ENCODE measurements around the gene PRIM2.
"Not testable (repeated sequence)": the region's sequence is repeated elsewhere in the genome, so short reads cannot be mapped to it uniquely, and the experiment has no call there.

Gene PRIM2

DNA sequence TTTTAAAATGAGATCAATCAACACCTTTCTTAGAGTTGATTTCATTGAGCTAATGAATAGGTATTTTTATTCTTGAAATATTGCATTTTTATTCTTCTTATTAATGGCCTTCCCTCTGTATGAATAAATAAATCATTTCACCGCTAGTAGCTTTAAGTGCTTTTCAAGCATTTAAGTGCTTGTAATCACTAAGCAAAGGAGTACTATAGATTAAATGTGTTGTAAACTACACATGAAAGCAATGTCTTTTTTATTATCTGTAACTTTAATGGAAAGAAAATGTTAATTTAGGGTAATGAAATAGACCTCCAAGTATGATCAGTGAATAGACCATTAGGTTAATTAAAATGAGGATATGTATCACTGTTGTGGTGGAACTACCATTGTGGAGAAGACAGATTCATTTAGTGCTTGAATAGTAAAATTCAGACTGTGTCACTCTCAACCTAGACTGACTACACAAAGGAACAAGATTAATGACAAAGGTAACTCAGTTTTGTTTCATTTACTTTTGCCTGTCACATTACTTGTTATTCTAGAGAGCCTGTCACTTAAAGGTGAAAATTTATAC, 132.2 kb downstream of the PRIM2 start:
- DNase-seq = not testable (repeated sequence)

DNA sequence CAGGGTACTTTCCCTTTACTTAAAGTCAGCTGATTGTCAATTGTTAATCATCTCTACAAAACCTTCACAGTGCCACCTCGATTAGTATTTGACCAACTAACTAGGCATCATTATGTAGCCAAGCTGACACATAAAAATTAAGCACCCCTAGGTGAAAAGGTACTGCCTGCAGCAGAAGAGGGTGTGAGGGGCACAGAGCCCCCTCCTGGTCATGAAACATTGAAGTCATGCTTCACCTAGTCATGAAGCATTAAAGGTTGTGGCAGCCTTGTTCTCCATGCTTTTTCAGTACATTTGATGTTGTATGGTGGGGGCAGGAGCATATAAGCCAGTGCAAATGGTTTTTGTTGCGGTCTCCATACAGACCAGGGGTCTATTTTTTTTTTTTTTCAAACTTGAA, 142.4 kb downstream of the PRIM2 start:
- DNase-seq = not testable (repeated sequence)

DNA sequence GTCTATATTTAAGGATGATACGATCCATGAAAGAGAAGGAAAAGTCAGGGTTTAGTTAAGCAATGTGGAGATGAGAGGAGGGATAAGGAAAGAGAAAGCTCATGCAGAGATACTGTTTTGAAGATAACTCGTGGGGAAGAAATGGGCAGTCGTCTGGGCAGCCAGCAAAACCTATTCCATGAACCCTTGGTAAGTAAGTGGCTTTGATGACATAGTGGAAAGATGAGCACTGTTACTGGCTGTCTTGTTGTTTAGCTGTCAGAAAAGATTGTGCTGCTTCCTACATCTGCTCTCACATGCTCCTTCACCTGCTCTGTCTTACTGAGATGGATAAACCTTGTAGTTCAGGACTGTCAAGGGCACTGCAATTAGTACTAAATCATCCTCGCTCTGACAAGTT, 143.6 kb downstream of the PRIM2 start:
- not testable (repeated sequence) for DNase-seq

DNA sequence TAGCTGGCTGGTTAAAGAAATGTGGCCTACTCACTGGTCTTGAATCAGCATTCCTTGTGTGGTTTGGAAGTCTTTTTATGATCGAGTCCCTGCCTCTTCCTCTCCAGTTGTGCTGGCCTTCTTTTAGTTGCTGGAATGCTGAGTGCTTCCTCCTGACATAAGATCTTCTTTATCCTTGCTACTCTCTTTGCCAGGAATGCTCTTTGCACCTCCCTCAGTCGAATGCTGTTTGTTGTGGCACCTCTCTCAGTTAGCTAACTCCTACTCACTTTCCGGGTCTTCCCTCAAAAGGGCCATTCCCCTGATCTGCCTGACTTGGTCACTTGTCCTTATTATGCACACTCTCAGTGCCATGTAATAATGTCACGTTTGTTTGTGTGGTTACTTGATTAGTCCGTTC, 146.4 kb downstream of the PRIM2 start:
- not testable (repeated sequence) for DNase-seq

DNA sequence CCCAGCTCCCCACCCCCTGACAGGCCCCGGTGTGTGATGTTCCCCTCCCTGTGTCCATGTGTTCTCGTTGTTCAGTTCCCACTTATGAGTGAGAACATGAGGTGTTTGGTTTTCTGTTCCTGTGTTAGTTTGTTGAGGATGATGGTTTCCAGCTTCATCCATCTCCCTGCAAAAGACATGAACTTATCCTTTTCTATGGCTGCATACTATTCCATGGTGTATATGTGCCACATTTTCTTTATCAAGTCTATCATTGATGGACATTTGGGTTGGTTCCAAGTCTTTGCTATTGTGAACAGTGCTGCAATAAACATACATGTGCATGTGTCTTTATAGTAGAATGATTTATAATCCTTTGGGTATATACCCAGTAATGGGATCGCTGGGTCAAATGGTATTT, 148.5 kb downstream of the PRIM2 start:
- DNase-seq = not testable (repeated sequence)

DNA sequence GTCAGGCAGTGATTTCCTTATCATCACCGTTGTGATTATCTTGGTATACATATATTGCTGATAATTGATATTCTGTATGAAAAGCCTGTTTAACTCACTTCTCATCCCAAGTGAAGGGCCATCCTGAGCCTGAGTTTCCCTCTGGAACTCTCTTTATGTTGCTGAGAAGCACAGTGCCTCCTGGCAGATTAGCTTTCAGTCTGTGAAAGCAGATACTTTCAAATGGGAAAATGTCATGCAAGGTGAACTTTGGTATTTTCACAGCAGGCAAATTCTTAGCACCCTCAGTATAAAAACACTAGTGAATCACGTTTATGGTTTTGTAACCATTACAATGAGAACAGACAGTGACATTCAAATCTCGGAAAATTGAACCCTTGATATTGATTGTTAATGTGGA, 151.6 kb downstream of the PRIM2 start:
- no peak for DNase-seq

DNA sequence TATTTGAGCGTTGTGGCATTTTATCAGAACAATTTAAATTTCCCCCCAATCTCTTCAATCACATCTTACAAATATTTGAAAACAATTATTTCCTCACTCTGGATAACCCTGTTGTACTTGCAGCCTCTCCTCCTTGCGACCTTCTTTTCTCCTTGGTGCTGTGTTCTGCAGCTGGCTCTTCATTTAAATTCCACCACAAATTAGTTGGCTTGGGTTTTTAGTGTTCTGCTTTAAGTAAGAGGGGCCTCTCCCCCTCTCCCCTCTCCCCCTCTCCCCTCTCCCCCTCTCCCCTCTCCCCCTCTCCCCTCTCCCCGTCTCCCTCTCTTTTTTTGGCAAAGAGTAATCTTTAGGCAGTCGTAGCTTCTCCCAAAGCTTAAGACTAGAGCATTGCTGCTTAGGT, 152.7 kb downstream of the PRIM2 start:
- DNase-seq = not testable (repeated sequence)

DNA sequence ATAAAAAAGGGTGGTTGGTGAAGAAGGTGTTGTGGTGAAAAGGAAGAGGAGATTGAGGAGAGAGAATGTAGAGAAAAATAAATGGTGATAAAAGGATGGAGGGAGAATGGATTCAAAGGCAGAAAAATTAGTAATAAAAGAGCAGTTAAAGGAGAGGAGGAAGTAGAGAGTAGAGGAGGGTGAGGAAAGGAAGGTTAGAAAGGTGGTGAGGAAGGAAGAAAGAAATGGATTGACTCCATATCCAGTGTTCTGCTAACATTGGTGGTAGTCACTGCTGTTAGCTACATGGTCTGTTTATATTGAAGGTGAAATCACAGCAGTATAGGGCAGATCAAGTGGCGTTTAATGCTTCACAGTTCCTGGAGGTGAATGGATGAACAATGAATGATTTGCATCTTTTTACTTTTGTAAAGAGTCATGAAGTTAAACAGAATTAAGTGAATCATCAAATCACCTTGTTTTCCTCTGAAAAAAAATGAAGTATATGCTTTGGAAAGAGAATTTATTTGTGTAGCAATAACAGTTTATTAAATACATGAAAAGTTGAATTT, 154.0 kb downstream of the PRIM2 start:
- DNase-seq = not testable (repeated sequence)

DNA sequence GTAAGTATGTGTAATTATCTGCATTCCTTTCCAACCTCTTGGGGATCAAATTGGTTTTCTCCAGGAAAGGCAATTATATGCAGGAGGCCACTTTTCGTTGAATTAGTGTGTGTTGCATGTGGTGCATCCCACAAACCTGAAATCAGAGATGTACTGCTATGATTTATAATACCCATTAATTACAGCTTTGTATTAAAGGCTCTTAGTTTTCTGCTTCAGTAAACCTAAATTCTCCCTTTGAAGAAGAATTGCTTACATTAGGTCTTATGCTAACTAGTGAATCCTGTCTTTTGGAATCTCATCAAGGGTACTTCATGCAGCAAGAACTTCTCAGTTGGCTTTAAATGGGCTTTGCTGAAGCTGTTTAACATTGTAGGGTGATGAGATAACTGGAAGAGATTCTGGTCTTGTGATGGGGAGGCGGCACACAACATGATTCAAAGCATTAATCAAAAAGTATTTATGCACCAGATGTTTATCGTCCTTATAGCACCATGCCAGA, 155.5 kb downstream of the PRIM2 start:
- DNase-seq = not testable (repeated sequence)

DNA sequence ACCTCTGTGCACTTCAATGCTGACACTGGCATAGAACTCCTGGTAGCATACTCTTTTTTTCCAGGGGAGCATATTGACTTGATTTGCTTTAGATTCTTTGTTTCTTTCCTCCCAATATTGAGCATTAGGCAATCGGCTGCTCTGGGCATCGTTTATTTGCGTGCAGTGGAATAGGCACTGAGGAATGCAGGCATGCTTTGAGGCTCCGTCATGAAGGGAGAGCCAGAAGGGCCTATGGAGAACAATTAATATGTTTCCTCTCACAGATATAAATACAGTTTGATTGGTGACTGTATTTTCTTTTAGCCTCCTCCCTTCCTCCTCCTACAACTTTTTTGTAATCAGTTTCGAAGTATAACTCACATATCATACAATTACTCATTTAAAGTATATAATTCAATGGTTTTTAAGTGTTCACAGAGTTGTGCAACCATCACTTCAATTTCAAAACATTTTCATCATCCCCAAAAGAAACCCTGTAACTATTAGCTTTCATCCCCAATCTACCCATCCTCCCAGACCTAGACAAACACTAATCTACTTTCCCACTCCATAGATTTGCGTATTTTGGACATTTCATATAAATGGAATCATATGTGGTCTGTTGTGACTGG, 157.5 kb downstream of the PRIM2 start:
- DNase-seq = not testable (repeated sequence)

DNA sequence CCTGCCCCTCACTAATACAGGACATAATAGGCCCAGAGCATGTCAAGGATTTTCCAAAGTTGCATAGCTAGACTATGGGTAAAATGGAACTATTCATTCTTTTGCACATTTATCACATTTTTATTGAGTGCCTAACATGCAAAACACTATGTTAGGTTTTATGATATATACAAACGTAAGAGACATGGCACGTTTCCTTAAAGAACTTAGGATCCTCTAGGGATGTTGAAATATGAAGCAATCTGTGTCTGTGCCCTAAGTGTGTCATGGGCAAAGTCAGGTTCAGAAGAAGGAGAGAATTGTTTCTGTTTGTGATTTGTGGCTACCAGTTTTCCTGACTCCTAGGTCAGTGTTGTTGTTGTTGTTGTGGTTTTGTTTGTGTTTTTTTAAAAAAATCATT, 158.2 kb downstream of the PRIM2 start:
- DNase-seq = not testable (repeated sequence)

DNA sequence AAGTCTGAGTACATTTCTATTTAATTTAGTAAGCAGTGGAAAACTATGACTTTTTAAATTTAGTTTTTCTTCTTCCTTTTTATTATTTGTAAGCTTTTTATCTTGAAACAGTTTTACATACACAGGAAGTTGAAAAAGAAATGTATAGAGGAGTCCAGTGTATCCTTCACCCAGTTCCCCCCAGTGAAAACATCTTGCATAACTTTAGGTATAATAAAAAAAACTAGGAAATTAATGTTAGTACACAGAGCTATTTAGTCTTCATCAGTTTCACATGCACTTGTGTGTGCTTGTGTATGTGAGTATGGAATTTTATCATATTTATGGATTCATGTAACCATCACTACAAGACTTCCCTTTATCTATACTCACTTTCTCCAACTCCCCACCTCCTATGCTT, 162.8 kb downstream of the PRIM2 start:
- not testable (repeated sequence) for DNase-seq

DNA sequence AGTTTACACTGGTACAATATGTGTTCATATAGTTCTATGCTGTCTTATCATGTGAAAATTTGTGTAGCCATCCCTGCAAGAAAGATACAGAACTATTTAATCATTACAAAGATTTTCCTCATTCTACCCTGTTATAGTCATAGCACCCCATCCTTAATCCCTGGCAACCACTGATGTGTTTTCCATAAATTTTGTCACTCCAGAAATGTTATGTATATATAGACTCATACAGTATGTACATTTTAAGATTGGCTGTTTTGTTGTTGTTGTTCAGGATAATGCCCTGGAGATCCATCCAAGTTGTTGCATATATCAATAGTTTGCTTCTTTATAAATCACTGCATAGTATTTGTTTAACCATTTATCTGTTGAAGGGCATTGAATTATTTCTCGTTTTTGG, 163.7 kb downstream of the PRIM2 start:
- DNase-seq = not testable (repeated sequence)

DNA sequence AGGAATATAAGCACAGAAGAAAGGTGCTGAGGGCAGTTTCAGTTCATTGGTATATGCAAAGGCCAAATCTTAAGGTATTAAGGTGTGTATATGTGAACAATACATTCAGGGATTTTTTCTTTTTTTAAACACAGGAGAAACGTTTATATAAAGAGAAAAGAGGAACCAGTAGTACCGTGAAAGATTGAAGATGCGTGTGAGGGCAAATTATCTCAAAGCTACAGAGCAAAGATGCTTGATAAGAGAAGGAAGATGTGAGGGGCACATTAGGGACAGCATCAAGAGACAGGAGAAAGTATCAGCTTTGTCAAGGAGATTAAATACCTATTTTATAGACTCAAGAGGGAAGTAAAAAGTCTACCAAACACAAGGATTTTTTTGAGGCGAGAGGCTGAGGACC, 165.0 kb downstream of the PRIM2 start:
- not testable (repeated sequence) for DNase-seq

DNA sequence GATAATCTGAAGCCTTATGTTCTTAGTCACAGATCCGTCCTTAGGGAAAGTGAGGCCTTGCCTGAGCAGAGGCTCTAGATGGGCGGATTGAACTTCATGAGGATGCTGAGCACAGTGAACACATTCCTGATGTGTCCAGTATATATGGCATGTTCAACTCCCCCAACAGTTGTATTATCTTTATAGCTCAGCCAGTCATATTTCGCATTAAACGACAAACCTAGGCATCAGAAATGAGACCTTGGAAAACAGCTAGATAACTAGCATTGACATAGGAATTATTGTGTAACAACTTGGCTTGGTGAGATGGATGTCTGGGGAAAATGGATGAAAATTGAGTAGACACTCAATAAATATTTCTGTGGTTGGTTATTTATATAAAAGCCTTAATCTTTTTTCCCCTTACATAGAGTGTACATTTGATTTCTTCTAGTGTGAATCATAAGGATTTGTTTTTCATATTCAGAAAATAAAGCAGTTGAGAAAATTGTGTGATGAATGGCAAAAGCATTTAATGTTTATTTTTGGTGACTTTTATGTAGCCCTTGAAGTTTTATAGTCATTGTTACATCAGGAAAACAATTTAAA, 169.2 kb downstream of the PRIM2 start:
- DNase-seq = not testable (repeated sequence)

DNA sequence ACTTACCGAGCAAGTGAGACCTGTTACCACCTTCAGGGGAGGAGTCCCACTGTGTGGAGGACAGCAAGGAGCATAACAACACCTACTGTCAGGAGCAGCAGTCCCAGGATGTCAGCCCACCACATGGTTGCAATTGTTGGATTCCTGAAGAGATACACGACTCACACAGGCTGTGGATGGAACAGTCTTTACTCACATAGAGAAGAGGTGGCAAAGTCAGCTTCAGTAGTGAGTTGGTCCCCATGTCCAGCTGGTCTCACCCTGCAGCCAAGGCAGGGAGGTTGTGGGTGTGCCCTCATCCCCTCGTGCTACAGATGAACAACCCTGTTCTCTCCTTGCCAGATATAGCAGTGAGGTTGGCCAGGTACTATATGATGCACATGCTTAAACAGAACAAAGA, 171.1 kb downstream of the PRIM2 start:
- not testable (repeated sequence) for DNase-seq

DNA sequence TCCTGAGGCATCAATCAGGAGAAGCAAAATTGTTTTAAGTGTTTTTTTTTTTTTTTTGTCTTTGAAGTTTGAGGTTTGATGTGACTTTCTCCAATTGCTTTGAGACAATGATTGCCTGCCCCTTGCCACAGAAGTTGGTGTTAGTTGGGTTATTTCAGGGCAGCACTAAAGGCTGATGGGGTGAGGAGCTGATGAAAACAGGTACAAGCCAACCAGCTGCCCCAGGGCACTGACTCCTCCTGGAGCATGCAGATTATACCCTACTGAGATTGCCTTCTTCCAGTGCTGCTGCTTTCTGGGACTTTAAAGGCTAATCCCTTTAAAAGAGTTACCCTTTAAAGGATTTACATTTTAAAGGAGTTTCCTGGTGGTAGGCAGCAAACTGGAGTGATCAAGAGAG, 172.5 kb downstream of the PRIM2 start:
- not testable (repeated sequence) for DNase-seq

DNA sequence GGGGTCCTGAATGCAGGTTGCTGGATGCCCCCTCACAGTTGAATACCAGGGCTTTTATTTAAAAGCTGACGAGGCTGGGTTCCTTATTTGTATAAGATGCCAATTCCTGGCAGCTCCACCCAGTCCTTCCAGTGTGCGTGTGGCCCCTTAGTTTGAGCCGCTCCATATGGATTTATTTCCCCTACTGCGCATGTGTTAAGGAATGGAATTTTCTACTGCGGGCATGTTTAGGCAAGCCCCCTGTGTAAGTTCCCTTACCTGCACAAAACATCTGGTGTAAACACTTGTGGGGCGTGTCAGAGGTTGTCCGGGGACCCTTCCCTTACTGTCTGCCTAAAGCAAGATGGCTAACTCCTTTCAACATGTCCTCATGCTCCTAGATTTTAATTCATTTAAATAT, 174.4 kb downstream of the PRIM2 start:
- not testable (repeated sequence) for DNase-seq

DNA sequence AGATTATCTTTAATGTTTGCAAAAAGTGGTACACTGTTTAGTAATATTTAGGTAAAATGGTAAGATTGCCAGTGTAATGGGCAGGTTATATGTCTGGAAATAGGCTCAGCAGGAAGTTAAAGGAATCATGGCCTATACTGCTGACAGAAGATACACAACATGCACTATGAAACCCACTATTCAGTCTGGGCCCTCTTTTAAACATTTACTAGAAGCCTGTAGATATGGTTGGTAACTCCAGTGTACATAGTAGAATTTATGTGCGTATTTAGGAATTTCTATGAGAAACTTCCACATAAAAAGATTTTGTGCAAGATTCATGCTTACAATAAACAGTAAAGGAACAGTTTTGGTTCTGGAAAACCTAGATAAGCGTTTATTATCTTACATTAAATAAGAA, 178.8 kb downstream of the PRIM2 start:
- not testable (repeated sequence) for DNase-seq

DNA sequence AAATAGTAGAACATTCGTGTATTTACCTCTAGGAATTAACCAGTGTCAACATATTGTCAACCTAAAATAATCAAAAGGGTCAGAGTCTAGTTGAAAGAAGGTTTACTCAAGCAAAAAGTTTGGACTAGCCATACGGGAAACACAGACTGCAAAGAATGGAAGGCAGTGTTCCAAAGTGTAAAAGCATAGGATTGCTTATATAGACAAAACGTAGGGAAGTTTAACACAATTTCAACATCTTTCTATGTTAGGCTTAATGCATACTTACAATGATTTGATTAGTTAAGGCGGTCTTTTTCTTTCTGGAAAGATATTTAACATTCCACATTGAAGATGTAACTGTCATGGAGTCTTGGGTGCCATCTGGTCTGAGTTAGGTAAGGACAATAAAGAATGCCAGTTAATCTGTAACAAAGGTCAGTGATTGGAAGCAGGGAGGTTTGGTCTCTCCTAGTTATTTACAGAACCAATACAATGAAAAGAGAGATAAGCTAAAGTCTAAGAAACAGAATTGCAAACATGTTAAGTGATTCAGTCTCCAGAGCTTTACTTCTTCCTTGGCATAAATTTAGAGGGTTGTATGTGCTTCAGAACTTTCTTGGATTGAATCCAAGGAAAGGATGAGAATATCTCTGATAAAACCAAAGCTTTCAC, 183.1 kb downstream of the PRIM2 start:
- not testable (repeated sequence) for DNase-seq

DNA sequence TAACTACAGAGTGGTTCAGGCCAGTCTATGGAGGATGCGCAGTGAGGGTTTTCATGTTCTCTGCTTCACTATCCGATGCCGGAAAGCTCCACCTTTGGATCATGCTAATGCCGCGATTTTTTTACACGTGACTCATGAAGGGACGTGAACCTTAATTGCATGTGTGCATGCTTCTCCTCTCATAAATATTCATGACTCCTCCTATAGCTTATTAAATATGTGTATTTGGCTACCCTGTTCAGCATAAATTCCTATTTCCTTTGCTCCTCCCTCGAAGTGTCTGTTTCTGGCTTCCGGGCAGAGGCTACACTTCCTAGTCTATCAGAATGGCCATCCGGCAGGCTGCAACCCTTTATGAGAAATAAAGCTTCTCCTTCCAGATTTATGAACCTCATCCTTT, 185.0 kb downstream of the PRIM2 start:
- not testable (repeated sequence) for DNase-seq

DNA sequence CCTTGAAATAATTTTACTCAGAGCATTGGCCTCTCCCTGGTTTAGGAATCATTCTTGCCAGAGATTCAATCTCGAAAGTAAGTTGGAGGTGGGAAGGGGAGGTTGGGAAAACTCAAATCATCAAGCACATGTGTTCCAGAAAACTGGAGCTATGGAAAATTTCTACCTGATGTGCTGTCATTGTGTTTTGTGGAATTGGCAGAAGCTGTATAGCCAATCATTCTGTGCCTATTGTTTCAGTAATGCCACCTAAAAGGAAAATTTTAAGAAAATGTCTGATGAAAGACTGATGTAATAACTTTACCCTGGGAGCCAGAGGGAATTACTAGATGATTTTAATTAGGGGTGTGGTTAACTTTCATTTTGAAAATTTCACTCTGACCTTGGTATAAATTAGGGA, 187.8 kb downstream of the PRIM2 start:
- not testable (repeated sequence) for DNase-seq

DNA sequence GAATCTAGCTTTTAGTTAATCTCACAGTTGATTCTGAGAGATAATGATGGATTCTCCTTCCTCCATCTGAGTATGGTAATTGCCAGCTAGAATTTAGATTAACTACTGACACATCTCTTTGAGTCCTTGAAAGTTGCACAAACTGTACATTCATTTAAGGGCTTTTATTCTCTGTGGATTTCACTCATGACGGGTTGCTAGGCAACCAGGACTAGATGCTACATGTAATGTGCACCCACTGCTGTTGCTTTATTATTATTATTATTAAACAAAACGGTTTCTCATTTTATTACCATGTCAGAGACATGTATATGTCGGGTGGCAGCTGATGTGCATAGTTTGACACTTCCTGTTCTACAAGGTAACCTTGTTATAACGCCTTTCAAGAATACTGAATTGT, 193.0 kb downstream of the PRIM2 start:
- DNase-seq = not testable (repeated sequence)

All from NCI-H146 (cell line).